T-cell (primary cell): ENCODE measurements around the gene LRFN2. TPM values are rescaled to one million over a fixed set of nuclear protein-coding genes. Genes with fewer than 3 reads are reported as not detected.

ENCODE experiments used
- ATAC-seq, 4 experiments: fragments of 200-7000 bp in 3 of 4; fragments of 150-1000 bp in 1 of 4; cut with Tn5 transposase; replicated peaks in 1 of 4; 1 replicate in 3 of 4; 2 replicates in 1 of 4; pipeline ENCODE4 v1.10.0; 2021; ENCODE audit warnings: moderate library complexity in 3 of 4, mild to moderate bottlenecking in 2 of 4, moderate number of reproducible peaks in 1 of 4
- CTCF ChIA-PET, 2 donors: fragments of 300-600 bp; sonication (Branson Sonifier 250); formaldehyde crosslinking; loops; one replicate each; lab custom pipeline; 2022; ENCODE audit warnings: antibody characterized with exemption in 2 of 2; lab: Charles Lee
- POLR2A ChIA-PET, 2 donors: fragments of 300-600 bp; sonication (Branson Sonifier 250); formaldehyde crosslinking; loops; one replicate each; lab custom pipeline; 2022; ENCODE audit warnings: antibody characterized with exemption in 2 of 2; lab: Charles Lee
- DNase-seq, 35 experiments: peaks; one replicate each; pipeline versions ENCODE4 v3.0.0 to v3.0.0-alpha.2; 2013 to 2023
- H3K27ac ChIP-seq: one replicate; pipeline ENCODE4 v1.5.1; 2013; ENCODE audit warnings: low read length
- H3K27me3 ChIP-seq, 2 experiments: replicated peaks in 1 of 2; 1 replicate in 1 of 2; 2 replicates in 1 of 2; pipeline versions ENCODE4 v1.6.1 to v1.7.0; 2013; ENCODE audit warnings: low read length in 1 of 2, mixed read lengths in 1 of 2; ENCODE audit not compliant: control insufficient read depth in 2 of 2, insufficient read depth in 2 of 2; ENCODE audit errors: extremely low read depth in 1 of 2
- H3K36me3 ChIP-seq, 2 donors: 1 replicate in 1 of 2; 2 replicates in 1 of 2; pipeline versions ENCODE4 v1.6.1 to v1.7.0; 2013; ENCODE audit warnings: low read length in 1 of 2; ENCODE audit not compliant: control insufficient read depth in 2 of 2, insufficient read depth in 1 of 2; ENCODE audit errors: extremely low read depth in 1 of 2
- H3K4me1 ChIP-seq, 2 experiments: 1 replicate in 1 of 2; 2 replicates in 1 of 2; pipeline versions ENCODE4 v1.6.1 to v1.7.0; 2013; ENCODE audit warnings: low read length in 2 of 2, mixed read lengths in 1 of 2; ENCODE audit not compliant: insufficient read depth in 2 of 2, control insufficient read depth in 1 of 2; ENCODE audit errors: extremely low read depth in 1 of 2
- H3K4me3 ChIP-seq, 2 donors: 1 replicate in 1 of 2; 2 replicates in 1 of 2; pipeline versions ENCODE4 v1.5.1 to v1.7.0; 2013; ENCODE audit warnings: mild to moderate bottlenecking in 2 of 2, low read length in 1 of 2, moderate library complexity in 1 of 2; ENCODE audit not compliant: control insufficient read depth in 1 of 2; ENCODE audit errors: extremely low read depth in 1 of 2
- H3K9me3 ChIP-seq: 2 replicates; pipeline ENCODE4 v1.7.0; 2013
- H3K27ac Mint-ChIP-seq, 2 donors: one replicate each; pipeline ENCODE4 v1.8.0; 2020 to 2021; ENCODE audit warnings: mild to moderate bottlenecking in 2 of 2, mixed read lengths in 2 of 2
- H3K27me3 Mint-ChIP-seq, 2 donors: one replicate each; pipeline ENCODE4 v1.8.0; 2021 to 2022; ENCODE audit warnings: mixed read lengths in 2 of 2
- H3K36me3 Mint-ChIP-seq: one replicate; pipeline ENCODE4 v1.8.0; 2021; ENCODE audit warnings: mixed read lengths
- H3K4me1 Mint-ChIP-seq, 3 donors: one replicate each; pipeline ENCODE4 v1.8.0; 2020 to 2022; ENCODE audit warnings: mixed read lengths in 3 of 3, mild to moderate bottlenecking in 1 of 3
- H3K4me3 Mint-ChIP-seq, 3 donors: one replicate each; pipeline ENCODE4 v1.8.0; 2020 to 2022; ENCODE audit warnings: mild to moderate bottlenecking in 3 of 3, mixed read lengths in 3 of 3, moderate library complexity in 3 of 3
- H3K9me3 Mint-ChIP-seq, 3 donors: one replicate each; pipeline ENCODE4 v1.8.0; 2020 to 2022; ENCODE audit warnings: mixed read lengths in 3 of 3
- WGBS: methylation state at CpG from one replicate; pipeline ENCODE4 v1.1.5; 2013; ENCODE audit warnings: missing lambda C conversion rate; ENCODE audit not compliant: insufficient coverage; 5-methylcytosine and 5-hydroxymethylcytosine counted together
- total RNA-seq, 35 experiments: library from RNA in 6 of 35; stranded (reverse) in 6 of 35; fragments of 120-200 nt in 1 of 35; gene quantifications; one replicate each; pipeline versions ENCODE4 v1.2.1 to v1.2.4 and lab custom pipeline; 2013 to 2026

LRFN2 gene
- total RNA-seq, 5 donors from 2014 or later (not counting 1 experiment from before 2014, with no cell fraction given): 0.12 to 1.7 (median 0.92) TPM

- Histone ChIP-seq H3K27ac (no peak overlapping the region), H3K9me3 (no peaks in the 10 kb centered on the region), H3K4me3 (no peak overlapping the region), H3K4me1 (peaks cover 0 to 2% of the 10 kb centered on the region in 2 experiments), H3K36me3 (no peaks in the 10 kb centered on the region), H3K27me3 (no peaks in the 10 kb centered on the region)
- ChIA-PET POLR2A (interaction anchor here in 1 of 2 donors (0.8 kb wide), 1 partner anchor 74 kb away, joined by 7 read pairs; no protein-coding TSS in a partner anchor), CTCF (no interaction called here)
- no peak for DNase-seq
- no peak for ATAC-seq
- H3K9me3 Mint-ChIP-seq: no peaks in the 10 kb centered on the region
- H3K36me3 Mint-ChIP-seq: no peaks in the 10 kb centered on the region
- no peaks in the 10 kb centered on the region for H3K27me3 Mint-ChIP-seq
- H3K27ac Mint-ChIP-seq: no peak overlapping the region
- H3K4me1 Mint-ChIP-seq: peaks cover 4 to 15% (median 6%) of the 10 kb centered on the region in 3 donors
- WGBS: 84% methylated on average over 4 of the region's 6 CpGs
- no peak overlapping the region for H3K4me3 Mint-ChIP-seq
Observed at GRCh38 chr6:40397287-40398033, 189.7 kb downstream of the LRFN2 start.

GRCh38 chr6:40395698-40396076 lies 191.5 kb downstream of the LRFN2 start:
- H3K4me1 ChIP-seq: peaks cover 11 to 18% of the 10 kb centered on the region in 2 experiments
- WGBS: 100% methylated on average over 2 of the region's 4 CpGs
- H3K27me3 ChIP-seq: peaks cover 0 to 6% of the 10 kb centered on the region in 2 experiments
- no peak overlapping the region for H3K4me3 Mint-ChIP-seq
- H3K36me3 ChIP-seq: peaks cover 0 to 2% of the 10 kb centered on the region in 2 donors
- no peaks in the 10 kb centered on the region for H3K9me3 ChIP-seq
- no peak overlapping the region for H3K27ac ChIP-seq
- H3K4me1 Mint-ChIP-seq: peaks cover 10 to 23% (median 16%) of the 10 kb centered on the region in 3 donors
- H3K36me3 Mint-ChIP-seq: no peaks in the 10 kb centered on the region
- no peaks in the 10 kb centered on the region for H3K27me3 Mint-ChIP-seq
- DNase-seq: no peak
- H3K27ac Mint-ChIP-seq: no peak overlapping the region
- no peaks in the 10 kb centered on the region for H3K9me3 Mint-ChIP-seq
- no peak overlapping the region for H3K4me3 ChIP-seq
- POLR2A ChIA-PET: no interaction called here
- ATAC-seq: no peak
- CTCF ChIA-PET: no interaction called here

GRCh38 chr6:40395066-40395697 lies 192.0 kb downstream of the LRFN2 start:
- no peak overlapping the region for H3K4me3 Mint-ChIP-seq
- no peaks in the 10 kb centered on the region for H3K9me3 Mint-ChIP-seq

GRCh38 chr6:40394381-40394780 lies 192.8 kb downstream of the LRFN2 start:
- Mint-ChIP-seq H3K36me3 (no peaks in the 10 kb centered on the region), H3K4me3 (no peak overlapping the region), H3K27ac (no peak overlapping the region), H3K4me1 (peaks cover 22 to 28% (median 28%) of the 10 kb centered on the region in 3 donors), H3K27me3 (peaks cover 0 to 5% of the 10 kb centered on the region in 2 donors), H3K9me3 (no peaks in the 10 kb centered on the region)
- Histone ChIP-seq H3K9me3 (no peaks in the 10 kb centered on the region), H3K27ac (no peak overlapping the region), H3K36me3 (peaks cover 0 to 2% of the 10 kb centered on the region in 2 donors), H3K4me3 (no peak overlapping the region), H3K27me3 (peaks cover 0 to 11% of the 10 kb centered on the region in 2 experiments), H3K4me1 (peaks cover 24 to 31% of the 10 kb centered on the region in 2 experiments)
- ChIA-PET POLR2A (interaction anchor here in 1 of 2 donors (0.7 kb wide), 1 partner anchor 9 kb away, joined by 8 read pairs; no protein-coding TSS in a partner anchor), CTCF (interaction anchor here in 1 of 2 donors (0.7 kb wide), 1 partner anchor 395 kb away, joined by 3 read pairs; no protein-coding TSS in a partner anchor)
- ATAC-seq: no peak
- no peak for DNase-seq
- WGBS: 100% methylated on average over 1 of the region's 1 CpG

More at GRCh38 chr6:40395066-40395697, 192.0 kb downstream of the LRFN2 start:
- Histone ChIP-seq H3K4me3 (no peak overlapping the region), H3K27ac (no peak overlapping the region), H3K4me1 (peaks cover 16 to 23% of the 10 kb centered on the region in 2 experiments), H3K27me3 (peaks cover 0 to 7% of the 10 kb centered on the region in 2 experiments), H3K36me3 (peaks cover 0 to 2% of the 10 kb centered on the region in 2 donors), H3K9me3 (no peaks in the 10 kb centered on the region)
- H3K36me3 Mint-ChIP-seq: no peaks in the 10 kb centered on the region
- H3K4me1 Mint-ChIP-seq: peaks cover 14 to 24% (median 20%) of the 10 kb centered on the region in 3 donors
- ChIA-PET POLR2A (no interaction called here), CTCF (no interaction called here)
- WGBS: 87% methylated on average over 3 of the region's 5 CpGs
- DNase-seq (no peak), ATAC-seq (no peak)
- no peaks in the 10 kb centered on the region for H3K27me3 Mint-ChIP-seq
- H3K27ac Mint-ChIP-seq: peak overlapping the region in 1 of 2 donors; percentile 4

GRCh38 chr6:40393641-40394040 lies 193.5 kb downstream of the LRFN2 start:
- peaks cover 29 to 35% (median 35%) of the 10 kb centered on the region in 3 donors for H3K4me1 Mint-ChIP-seq
- Histone ChIP-seq H3K27me3 (peaks cover 0 to 11% of the 10 kb centered on the region in 2 experiments), H3K4me1 (peaks cover 29 to 32% of the 10 kb centered on the region in 2 experiments), H3K36me3 (peaks cover 0 to 2% of the 10 kb centered on the region in 2 donors), H3K9me3 (no peaks in the 10 kb centered on the region), H3K27ac (no peak overlapping the region), H3K4me3 (no peak overlapping the region)
- CTCF ChIA-PET: no interaction called here
- WGBS: 77% methylated on average over 3 of the region's 5 CpGs
- peak overlapping the region in 1 of 2 donors; percentile 24 for H3K27ac Mint-ChIP-seq
- ATAC-seq: no peak
- H3K9me3 Mint-ChIP-seq: no peaks in the 10 kb centered on the region
- no peaks in the 10 kb centered on the region for H3K36me3 Mint-ChIP-seq
- POLR2A ChIA-PET: no interaction called here
- H3K27me3 Mint-ChIP-seq: peaks cover 0 to 6% of the 10 kb centered on the region in 2 donors
- DNase-seq: no peak
- no peak overlapping the region for H3K4me3 Mint-ChIP-seq

GRCh38 chr6:40392589-40392988 lies 194.6 kb downstream of the LRFN2 start:
- H3K36me3 Mint-ChIP-seq: no peaks in the 10 kb centered on the region
- CTCF ChIA-PET: no interaction called here
- Histone ChIP-seq H3K9me3 (no peaks in the 10 kb centered on the region), H3K27ac (no peak overlapping the region), H3K36me3 (peaks cover 0 to 2% of the 10 kb centered on the region in 2 donors), H3K4me3 (no peak overlapping the region), H3K4me1 (peaks cover 38 to 40% of the 10 kb centered on the region in 2 experiments), H3K27me3 (peaks cover 0 to 11% of the 10 kb centered on the region in 2 experiments)
- peaks cover 38 to 42% (median 41%) of the 10 kb centered on the region in 3 donors for H3K4me1 Mint-ChIP-seq
- peak overlapping the region in 1 of 3 donors; percentile 7 for H3K4me3 Mint-ChIP-seq
- peaks cover 0 to 9% of the 10 kb centered on the region in 2 donors for H3K27me3 Mint-ChIP-seq
- no peak for ATAC-seq
- H3K9me3 Mint-ChIP-seq: no peaks in the 10 kb centered on the region
- 90% methylated on average over 16 of the region's 16 CpGs for WGBS
- DNase-seq: no peak
- no peak overlapping the region for H3K27ac Mint-ChIP-seq
- POLR2A ChIA-PET: no interaction called here
